ENCODE data around the gene DOCK10.

DNA sequence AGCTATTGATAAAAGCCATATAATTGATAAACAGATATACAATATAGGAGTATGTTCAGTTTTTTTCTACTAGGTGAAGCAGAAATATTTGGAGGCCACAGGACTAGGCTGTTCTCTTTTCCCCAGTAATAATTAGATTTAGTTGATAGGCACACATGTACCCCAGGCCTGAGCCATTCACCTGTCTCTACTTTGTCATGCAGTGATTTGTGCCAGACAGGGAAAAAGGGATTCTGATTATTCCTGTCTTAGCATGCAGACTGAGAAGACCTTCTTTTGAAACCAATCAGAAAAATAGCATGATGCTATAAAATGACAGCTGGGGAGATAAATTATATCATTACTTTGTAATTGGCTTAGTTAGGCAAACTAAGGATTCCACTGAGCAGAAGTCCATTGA is 94.3 kb downstream of the DOCK10 start:
- TF ChIP-seq, protein P1, sequence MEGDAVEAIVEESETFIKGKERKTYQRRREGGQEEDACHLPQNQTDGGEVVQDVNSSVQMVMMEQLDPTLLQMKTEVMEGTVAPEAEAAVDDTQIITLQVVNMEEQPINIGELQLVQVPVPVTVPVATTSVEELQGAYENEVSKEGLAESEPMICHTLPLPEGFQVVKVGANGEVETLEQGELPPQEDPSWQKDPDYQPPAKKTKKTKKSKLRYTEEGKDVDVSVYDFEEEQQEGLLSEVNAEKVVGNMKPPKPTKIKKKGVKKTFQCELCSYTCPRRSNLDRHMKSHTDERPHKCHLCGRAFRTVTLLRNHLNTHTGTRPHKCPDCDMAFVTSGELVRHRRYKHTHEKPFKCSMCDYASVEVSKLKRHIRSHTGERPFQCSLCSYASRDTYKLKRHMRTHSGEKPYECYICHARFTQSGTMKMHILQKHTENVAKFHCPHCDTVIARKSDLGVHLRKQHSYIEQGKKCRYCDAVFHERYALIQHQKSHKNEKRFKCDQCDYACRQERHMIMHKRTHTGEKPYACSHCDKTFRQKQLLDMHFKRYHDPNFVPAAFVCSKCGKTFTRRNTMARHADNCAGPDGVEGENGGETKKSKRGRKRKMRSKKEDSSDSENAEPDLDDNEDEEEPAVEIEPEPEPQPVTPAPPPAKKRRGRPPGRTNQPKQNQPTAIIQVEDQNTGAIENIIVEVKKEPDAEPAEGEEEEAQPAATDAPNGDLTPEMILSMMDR (IDR thresholded peaks at IDR 0.05; ENCODE audit: low read depth, low read length) = no peak
- TF ChIP-seq POLR2A (IDR thresholded peaks at IDR 0.05; ENCODE audit: extremely low read depth, insufficient read length) = no peak
- TF ChIP-seq, protein P2, sequence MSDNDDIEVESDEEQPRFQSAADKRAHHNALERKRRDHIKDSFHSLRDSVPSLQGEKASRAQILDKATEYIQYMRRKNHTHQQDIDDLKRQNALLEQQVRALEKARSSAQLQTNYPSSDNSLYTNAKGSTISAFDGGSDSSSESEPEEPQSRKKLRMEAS (IDR thresholded peaks at IDR 0.05; ENCODE audit: low read depth, low read length) = no peak
- TF ChIP-seq MYC (IDR thresholded peaks at IDR 0.05; ENCODE audit: low read depth, low read length) = no peak
